ENCODE results near the gene ATP2B3. TPM values are rescaled to one million over a fixed set of nuclear protein-coding genes. Genes with fewer than 3 reads are reported as not detected.

ATP2B3 gene
- total and polyA plus RNA-seq, 2 experiments from 2014 or later = 0.17 TPM; not detected in 1

DNA sequence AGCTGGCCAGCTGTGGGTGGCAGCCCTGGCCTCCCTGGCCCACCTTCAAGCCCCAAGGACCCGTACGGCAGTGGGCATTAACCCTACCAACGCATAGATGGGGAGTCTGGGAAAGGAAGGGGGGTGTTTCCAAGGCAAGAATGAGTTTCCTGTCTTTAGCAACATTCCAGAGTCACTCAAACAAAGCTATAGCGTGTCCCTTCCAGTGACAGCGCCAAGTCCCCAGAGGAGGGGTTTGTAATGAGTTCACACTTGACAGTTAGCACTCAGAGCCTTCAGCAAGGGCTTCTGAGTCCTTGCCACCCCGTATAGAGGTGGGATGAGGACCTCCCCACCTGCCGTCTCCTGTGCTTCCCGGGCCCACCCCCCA is 20.9 kb upstream of the ATP2B3 start (continued):
- TF ChIP-seq, protein P1, sequence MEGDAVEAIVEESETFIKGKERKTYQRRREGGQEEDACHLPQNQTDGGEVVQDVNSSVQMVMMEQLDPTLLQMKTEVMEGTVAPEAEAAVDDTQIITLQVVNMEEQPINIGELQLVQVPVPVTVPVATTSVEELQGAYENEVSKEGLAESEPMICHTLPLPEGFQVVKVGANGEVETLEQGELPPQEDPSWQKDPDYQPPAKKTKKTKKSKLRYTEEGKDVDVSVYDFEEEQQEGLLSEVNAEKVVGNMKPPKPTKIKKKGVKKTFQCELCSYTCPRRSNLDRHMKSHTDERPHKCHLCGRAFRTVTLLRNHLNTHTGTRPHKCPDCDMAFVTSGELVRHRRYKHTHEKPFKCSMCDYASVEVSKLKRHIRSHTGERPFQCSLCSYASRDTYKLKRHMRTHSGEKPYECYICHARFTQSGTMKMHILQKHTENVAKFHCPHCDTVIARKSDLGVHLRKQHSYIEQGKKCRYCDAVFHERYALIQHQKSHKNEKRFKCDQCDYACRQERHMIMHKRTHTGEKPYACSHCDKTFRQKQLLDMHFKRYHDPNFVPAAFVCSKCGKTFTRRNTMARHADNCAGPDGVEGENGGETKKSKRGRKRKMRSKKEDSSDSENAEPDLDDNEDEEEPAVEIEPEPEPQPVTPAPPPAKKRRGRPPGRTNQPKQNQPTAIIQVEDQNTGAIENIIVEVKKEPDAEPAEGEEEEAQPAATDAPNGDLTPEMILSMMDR (conservative IDR thresholded peaks at IDR 0.05; ENCODE audit: low read depth in 2 of 2) = no peak
- TF ChIP-seq, protein P2, sequence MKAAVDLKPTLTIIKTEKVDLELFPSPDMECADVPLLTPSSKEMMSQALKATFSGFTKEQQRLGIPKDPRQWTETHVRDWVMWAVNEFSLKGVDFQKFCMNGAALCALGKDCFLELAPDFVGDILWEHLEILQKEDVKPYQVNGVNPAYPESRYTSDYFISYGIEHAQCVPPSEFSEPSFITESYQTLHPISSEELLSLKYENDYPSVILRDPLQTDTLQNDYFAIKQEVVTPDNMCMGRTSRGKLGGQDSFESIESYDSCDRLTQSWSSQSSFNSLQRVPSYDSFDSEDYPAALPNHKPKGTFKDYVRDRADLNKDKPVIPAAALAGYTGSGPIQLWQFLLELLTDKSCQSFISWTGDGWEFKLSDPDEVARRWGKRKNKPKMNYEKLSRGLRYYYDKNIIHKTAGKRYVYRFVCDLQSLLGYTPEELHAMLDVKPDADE (IDR thresholded peaks at IDR 0.05) = no peak
- no peak for TF ChIP-seq POLR2AphosphoS5 (IDR thresholded peaks at IDR 0.05; ENCODE audit: low read depth)
- TF ChIP-seq ZNF114 (CRISPR knock-in tag; IDR thresholded peaks at IDR 0.05) = no peak
- no peak for TF ChIP-seq NANOG (IDR thresholded peaks at IDR 0.05; ENCODE audit: borderline replicate concordance)
- no peak for TF ChIP-seq JUNB (IDR thresholded peaks at IDR 0.05; ENCODE audit: unreplicated experiment)
- no peak for TF ChIP-seq EZH2phosphoT487 (IDR thresholded peaks at IDR 0.05; ENCODE audit: unreplicated experiment)
- TF ChIP-seq CREB1 (CRISPR knock-in tag; IDR thresholded peaks at IDR 0.05; ENCODE audit: low read depth) = no peak
- TF ChIP-seq STAT1 (IDR thresholded peaks at IDR 0.05; ENCODE audit: unreplicated experiment) = no peak

DNA sequence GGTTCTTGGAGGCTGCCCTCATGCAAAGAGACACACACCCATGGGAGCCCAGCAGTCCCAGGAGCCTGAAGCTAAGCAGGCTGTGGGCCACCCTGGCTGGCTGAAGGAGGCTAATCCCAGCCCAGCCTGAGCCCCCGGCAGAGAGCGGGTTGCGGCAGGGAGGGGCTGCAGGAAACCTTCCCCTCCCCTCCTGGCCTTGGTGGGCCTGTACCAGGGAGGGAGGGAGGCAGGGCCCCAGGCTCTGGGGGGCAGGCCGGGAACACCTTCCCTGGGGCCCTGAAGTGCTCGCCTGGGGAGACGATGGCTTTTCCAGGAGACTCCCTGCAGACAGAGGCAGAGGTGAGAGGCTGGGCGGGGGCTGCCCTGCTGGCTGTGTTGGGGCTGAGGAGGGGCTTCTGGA is 19.0 kb upstream of the ATP2B3 start:
- DNase-seq (ENCODE audit: low spot score) = no peak
- H3K27me3 ChIP-seq (ENCODE audit: insufficient read depth) = no peaks in the 10 kb centered on the region
- H3K4me1 ChIP-seq (ENCODE audit: insufficient read depth) = no peaks in the 10 kb centered on the region
- no peak overlapping the region for H2AFZ ChIP-seq
- no peak for ATAC-seq
- H3K9me2 ChIP-seq (ENCODE audit: insufficient read depth) = no peaks in the 10 kb centered on the region
- H3K4me2 ChIP-seq = no peak overlapping the region
- H3F3A ChIP-seq (replicated peaks; ENCODE audit: low read depth) = no peaks in the 10 kb centered on the region
- Mint-ChIP-seq H3K27me3 (ENCODE audit: insufficient read depth, low read depth, poor library complexity) (peaks cover 4% of the 10 kb centered on the region), H3K27ac (no peak overlapping the region), H3K4me3 (no peak overlapping the region), H3K4me1 (peaks cover 5% of the 10 kb centered on the region), H3K9me3 (no peaks in the 10 kb centered on the region), H3K36me3 (ENCODE audit: low read depth) (no peaks in the 10 kb centered on the region)
- no peaks in the 10 kb centered on the region for H3K79me2 ChIP-seq (replicated peaks; ENCODE audit: insufficient read depth)
- no peaks in the 10 kb centered on the region for H4K20me1 ChIP-seq (replicated peaks; ENCODE audit: insufficient read depth)
- no peak overlapping the region for H3K4me3 ChIP-seq
- no peaks in the 10 kb centered on the region for H3K36me3 ChIP-seq (ENCODE audit: insufficient read depth)
- no peak overlapping the region for H3K27ac ChIP-seq (ENCODE audit: low read depth)
- TF ChIP-seq NANOG (IDR thresholded peaks at IDR 0.05; ENCODE audit: borderline replicate concordance) = no peak
- TF ChIP-seq, protein P3, sequence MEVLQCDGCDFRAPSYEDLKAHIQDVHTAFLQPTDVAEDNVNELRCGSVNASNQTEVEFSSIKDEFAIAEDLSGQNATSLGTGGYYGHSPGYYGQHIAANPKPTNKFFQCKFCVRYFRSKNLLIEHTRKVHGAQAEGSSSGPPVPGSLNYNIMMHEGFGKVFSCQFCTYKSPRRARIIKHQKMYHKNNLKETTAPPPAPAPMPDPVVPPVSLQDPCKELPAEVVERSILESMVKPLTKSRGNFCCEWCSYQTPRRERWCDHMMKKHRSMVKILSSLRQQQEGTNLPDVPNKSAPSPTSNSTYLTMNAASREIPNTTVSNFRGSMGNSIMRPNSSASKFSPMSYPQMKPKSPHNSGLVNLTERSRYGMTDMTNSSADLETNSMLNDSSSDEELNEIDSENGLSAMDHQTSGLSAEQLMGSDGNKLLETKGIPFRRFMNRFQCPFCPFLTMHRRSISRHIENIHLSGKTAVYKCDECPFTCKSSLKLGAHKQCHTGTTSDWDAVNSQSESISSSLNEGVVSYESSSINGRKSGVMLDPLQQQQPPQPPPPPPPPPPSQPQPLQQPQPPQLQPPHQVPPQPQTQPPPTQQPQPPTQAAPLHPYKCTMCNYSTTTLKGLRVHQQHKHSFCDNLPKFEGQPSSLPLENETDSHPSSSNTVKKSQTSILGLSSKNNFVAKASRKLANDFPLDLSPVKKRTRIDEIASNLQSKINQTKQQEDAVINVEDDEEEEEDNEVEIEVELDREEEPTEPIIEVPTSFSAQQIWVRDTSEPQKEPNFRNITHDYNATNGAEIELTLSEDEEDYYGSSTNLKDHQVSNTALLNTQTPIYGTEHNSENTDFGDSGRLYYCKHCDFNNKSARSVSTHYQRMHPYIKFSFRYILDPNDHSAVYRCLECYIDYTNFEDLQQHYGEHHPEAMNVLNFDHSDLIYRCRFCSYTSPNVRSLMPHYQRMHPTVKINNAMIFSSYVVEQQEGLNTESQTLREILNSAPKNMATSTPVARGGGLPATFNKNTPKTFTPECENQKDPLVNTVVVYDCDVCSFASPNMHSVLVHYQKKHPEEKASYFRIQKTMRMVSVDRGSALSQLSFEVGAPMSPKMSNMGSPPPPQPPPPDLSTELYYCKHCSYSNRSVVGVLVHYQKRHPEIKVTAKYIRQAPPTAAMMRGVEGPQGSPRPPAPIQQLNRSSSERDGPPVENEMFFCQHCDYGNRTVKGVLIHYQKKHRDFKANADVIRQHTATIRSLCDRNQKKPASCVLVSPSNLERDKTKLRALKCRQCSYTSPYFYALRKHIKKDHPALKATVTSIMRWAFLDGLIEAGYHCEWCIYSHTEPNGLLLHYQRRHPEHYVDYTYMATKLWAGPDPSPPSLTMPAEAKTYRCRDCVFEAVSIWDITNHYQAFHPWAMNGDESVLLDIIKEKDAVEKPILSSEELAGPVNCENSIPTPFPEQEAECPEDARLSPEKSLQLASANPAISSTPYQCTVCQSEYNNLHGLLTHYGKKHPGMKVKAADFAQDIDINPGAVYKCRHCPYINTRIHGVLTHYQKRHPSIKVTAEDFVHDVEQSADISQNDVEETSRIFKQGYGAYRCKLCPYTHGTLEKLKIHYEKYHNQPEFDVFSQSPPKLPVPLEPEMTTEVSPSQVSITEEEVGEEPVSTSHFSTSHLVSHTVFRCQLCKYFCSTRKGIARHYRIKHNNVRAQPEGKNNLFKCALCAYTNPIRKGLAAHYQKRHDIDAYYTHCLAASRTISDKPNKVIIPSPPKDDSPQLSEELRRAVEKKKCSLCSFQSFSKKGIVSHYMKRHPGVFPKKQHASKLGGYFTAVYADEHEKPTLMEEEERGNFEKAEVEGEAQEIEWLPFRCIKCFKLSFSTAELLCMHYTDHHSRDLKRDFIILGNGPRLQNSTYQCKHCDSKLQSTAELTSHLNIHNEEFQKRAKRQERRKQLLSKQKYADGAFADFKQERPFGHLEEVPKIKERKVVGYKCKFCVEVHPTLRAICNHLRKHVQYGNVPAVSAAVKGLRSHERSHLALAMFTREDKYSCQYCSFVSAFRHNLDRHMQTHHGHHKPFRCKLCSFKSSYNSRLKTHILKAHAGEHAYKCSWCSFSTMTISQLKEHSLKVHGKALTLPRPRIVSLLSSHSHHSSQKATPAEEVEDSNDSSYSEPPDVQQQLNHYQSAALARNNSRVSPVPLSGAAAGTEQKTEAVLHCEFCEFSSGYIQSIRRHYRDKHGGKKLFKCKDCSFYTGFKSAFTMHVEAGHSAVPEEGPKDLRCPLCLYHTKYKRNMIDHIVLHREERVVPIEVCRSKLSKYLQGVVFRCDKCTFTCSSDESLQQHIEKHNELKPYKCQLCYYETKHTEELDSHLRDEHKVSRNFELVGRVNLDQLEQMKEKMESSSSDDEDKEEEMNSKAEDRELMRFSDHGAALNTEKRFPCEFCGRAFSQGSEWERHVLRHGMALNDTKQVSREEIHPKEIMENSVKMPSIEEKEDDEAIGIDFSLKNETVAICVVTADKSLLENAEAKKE (CRISPR knock-in tag; IDR thresholded peaks at IDR 0.05) = no peak
- no peak for TF ChIP-seq ZNF114 (CRISPR knock-in tag; IDR thresholded peaks at IDR 0.05)
- no peak for TF ChIP-seq STAT1 (IDR thresholded peaks at IDR 0.05; ENCODE audit: unreplicated experiment)
- no peak for TF ChIP-seq JUNB (IDR thresholded peaks at IDR 0.05; ENCODE audit: unreplicated experiment)
- no peak for TF ChIP-seq EZH2phosphoT487 (IDR thresholded peaks at IDR 0.05; ENCODE audit: unreplicated experiment)
- TF ChIP-seq, protein P2 (IDR thresholded peaks at IDR 0.05) = no peak
- no peak for TF ChIP-seq EZH2 (IDR thresholded peaks at IDR 0.05; ENCODE audit: low read depth, unreplicated experiment)
- TF ChIP-seq, protein P1 (conservative IDR thresholded peaks at IDR 0.05; ENCODE audit: low read depth in 2 of 2) = no peak

All from GM23338 (cell line).